Measurements from ENCODE around the gene SCRT2. TPM values are rescaled to one million over a fixed set of nuclear protein-coding genes. Genes with fewer than 3 reads are reported as not detected.

The SCRT2 gene
- total RNA-seq, 1 donor from 2014 or later, result 1.6 TPM

GRCh38 chr20:673603-674001 is 2.0 kb downstream of the SCRT2 start:
- no peak for FAIRE-seq
- no peak for DNase-seq (ENCODE audit: low spot score in 2 of 2)

- no peak for FAIRE-seq
Observed at GRCh38 chr20:672963-673602, 2.5 kb downstream of the SCRT2 start.

GRCh38 chr20:671252-672030 is 4.2 kb downstream of the SCRT2 start:
- no peak for DNase-seq (ENCODE audit: low spot score in 2 of 2)
- FAIRE-seq, result no peak

More at GRCh38 chr20:672963-673602, 2.5 kb downstream of the SCRT2 start:
- DNase-seq (ENCODE audit: low spot score in 2 of 2), result peak in 1 of 2 donors; percentile 24

GRCh38 chr20:669573-669972 is 6.0 kb downstream of the SCRT2 start:
- DNase-seq (ENCODE audit: low spot score in 2 of 2) (no peak), FAIRE-seq (no peak)

- no peak for DNase-seq (ENCODE audit: low spot score in 2 of 2)
- no peak for FAIRE-seq
Observed at GRCh38 chr20:668638-669037, 7.0 kb downstream of the SCRT2 start.

GRCh38 chr20:668050-668449 is 7.6 kb downstream of the SCRT2 start:
- FAIRE-seq (no peak), DNase-seq (ENCODE audit: low spot score in 2 of 2) (no peak)

- DNase-seq (ENCODE audit: low spot score in 2 of 2) (peak in 1 of 2 donors; percentile 44), FAIRE-seq (no peak)
Observed at GRCh38 chr20:667351-668034, 8.1 kb downstream of the SCRT2 start.

GRCh38 chr20:666877-667276 is 8.7 kb downstream of the SCRT2 start:
- no peak for FAIRE-seq
- no peak for DNase-seq (ENCODE audit: low spot score in 2 of 2)

GRCh38 chr20:665276-665675 is 10.3 kb downstream of the SCRT2 start:
- FAIRE-seq (no peak), DNase-seq (ENCODE audit: low spot score in 2 of 2) (no peak)

GRCh38 chr20:664576-664975 is 11.0 kb downstream of the SCRT2 start:
- FAIRE-seq (no peak), DNase-seq (ENCODE audit: low spot score in 2 of 2) (no peak)

- no peak for DNase-seq (ENCODE audit: low spot score in 2 of 2)
- FAIRE-seq, result no peak
Observed at GRCh38 chr20:664151-664550, 11.5 kb downstream of the SCRT2 start.

- FAIRE-seq (no peak), DNase-seq (ENCODE audit: low spot score in 2 of 2) (peak in 1 of 2 donors; percentile 24)
Observed at GRCh38 chr20:663315-664090, 12.1 kb downstream of the SCRT2 start.

GRCh38 chr20:662277-663192 is 13.1 kb downstream of the SCRT2 start:
- DNase-seq (ENCODE audit: low spot score in 2 of 2) (no peak), FAIRE-seq (no peak)

GRCh38 chr20:661474-662270 is 13.9 kb downstream of the SCRT2 start:
- DNase-seq (ENCODE audit: low spot score in 2 of 2) (no peak), FAIRE-seq (no peak)

GRCh38 chr20:658731-659291 is 16.8 kb downstream of the SCRT2 start:
- FAIRE-seq (no peak), DNase-seq (ENCODE audit: low spot score in 2 of 2) (no peak)

GRCh38 chr20:658202-658601 is 17.4 kb downstream of the SCRT2 start:
- FAIRE-seq (no peak), DNase-seq (ENCODE audit: low spot score in 2 of 2) (no peak)

GRCh38 chr20:655726-656624 is 19.6 kb downstream of the SCRT2 start:
- DNase-seq (ENCODE audit: low spot score in 2 of 2), result no peak
- FAIRE-seq, result no peak

GRCh38 chr20:654417-654750 is 21.2 kb downstream of the SCRT2 start:
- FAIRE-seq (no peak), DNase-seq (ENCODE audit: low spot score in 2 of 2) (no peak)
